ENCODE measurements around the gene LITAFD. TPM values are rescaled to one million over a fixed set of nuclear protein-coding genes. Genes with fewer than 3 reads are reported as not detected.

LITAFD gene
- polyA plus RNA-seq, 1 experiment, result not detected

DNA sequence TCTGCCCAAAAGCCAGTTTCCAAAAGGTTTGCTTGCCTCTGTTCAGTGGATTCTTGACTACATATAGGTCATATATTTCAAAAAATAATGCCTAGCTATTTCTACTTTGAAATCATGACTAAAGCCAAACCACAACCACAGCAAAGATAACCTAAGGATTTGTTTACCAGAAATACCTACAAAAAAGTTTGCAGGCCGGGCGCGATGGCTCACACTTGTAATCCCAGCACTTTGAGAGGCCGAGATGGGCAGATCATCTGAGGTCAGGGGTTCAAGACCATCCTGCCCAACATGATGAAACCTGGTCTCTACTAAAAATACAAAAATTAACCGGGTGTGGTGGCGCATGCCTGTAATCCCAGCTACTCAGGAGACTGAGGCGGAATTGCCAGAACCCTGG, 28.5 kb upstream of the LITAFD start:
- TF ChIP-seq, protein P1, sequence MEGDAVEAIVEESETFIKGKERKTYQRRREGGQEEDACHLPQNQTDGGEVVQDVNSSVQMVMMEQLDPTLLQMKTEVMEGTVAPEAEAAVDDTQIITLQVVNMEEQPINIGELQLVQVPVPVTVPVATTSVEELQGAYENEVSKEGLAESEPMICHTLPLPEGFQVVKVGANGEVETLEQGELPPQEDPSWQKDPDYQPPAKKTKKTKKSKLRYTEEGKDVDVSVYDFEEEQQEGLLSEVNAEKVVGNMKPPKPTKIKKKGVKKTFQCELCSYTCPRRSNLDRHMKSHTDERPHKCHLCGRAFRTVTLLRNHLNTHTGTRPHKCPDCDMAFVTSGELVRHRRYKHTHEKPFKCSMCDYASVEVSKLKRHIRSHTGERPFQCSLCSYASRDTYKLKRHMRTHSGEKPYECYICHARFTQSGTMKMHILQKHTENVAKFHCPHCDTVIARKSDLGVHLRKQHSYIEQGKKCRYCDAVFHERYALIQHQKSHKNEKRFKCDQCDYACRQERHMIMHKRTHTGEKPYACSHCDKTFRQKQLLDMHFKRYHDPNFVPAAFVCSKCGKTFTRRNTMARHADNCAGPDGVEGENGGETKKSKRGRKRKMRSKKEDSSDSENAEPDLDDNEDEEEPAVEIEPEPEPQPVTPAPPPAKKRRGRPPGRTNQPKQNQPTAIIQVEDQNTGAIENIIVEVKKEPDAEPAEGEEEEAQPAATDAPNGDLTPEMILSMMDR (IDR thresholded peaks at IDR 0.05; ENCODE audit: insufficient read depth, low read depth, low read length), result no peak
- no peak for DNase-seq (ENCODE audit: low read depth)
- POLR2A ChIA-PET, result no interaction called here
- Histone ChIP-seq H3K36me3 (ENCODE audit: control insufficient read depth, insufficient read depth, low read length) (peaks cover 36% of the 10 kb centered on the region), H3K27me3 (ENCODE audit: control insufficient read depth, insufficient read depth, low read length) (no peaks in the 10 kb centered on the region), H3K4me3 (ENCODE audit: low read depth, low read length) (no peak overlapping the region)
- CTCF ChIA-PET, result interaction anchor here (1.0 to 5.1 kb wide), 2 partner anchors 13 to 27 kb away, joined by 3 to 20 read pairs; partner anchors contain the start of gene LITAFD

DNA sequence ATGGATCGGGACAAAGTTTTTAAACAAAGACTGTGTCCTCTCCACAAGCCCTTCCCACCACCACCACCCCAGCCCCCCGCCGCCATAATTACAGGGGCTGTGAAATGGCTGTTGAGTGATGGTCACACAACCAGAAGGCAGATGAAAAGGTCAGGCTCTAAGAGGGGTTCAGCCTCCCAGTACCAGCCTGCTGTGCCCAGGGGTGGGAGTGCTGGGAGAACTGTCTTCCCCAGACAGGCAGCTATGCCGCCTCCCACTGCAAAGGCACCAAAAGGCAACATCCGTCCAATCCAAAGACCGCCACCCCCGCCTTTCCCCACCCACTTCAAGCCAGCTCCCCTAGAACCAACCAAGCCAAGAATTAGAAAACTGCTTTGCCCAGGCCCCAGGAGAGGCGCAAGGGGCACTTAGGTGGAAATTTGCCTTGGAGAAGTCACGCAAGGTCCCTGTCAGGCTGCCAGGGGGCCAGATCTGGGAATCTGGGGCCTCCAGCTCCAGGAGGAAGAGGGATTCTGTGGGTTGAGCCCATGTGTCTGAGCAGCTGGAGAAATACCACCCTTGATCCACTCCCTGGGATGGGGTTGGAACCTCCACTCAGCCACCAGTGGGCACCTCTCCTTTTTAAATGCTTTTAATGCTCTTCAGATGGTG, 27.7 kb upstream of the LITAFD start:
- ChIA-PET POLR2A (no interaction called here), CTCF (interaction anchor here (5.1 kb wide), 1 partner anchor 26 kb away, joined by 20 read pairs; the partner anchor contains the start of gene LITAFD)
- Histone ChIP-seq H3K36me3 (ENCODE audit: control insufficient read depth, insufficient read depth, low read length) (peaks cover 41% of the 10 kb centered on the region), H3K27me3 (ENCODE audit: control insufficient read depth, insufficient read depth, low read length) (no peaks in the 10 kb centered on the region), H3K4me3 (ENCODE audit: low read depth, low read length) (no peak overlapping the region)
- no peak for DNase-seq (ENCODE audit: low read depth)
- TF ChIP-seq, protein P1 (IDR thresholded peaks at IDR 0.05; ENCODE audit: insufficient read depth, low read depth, low read length), result no peak

DNA sequence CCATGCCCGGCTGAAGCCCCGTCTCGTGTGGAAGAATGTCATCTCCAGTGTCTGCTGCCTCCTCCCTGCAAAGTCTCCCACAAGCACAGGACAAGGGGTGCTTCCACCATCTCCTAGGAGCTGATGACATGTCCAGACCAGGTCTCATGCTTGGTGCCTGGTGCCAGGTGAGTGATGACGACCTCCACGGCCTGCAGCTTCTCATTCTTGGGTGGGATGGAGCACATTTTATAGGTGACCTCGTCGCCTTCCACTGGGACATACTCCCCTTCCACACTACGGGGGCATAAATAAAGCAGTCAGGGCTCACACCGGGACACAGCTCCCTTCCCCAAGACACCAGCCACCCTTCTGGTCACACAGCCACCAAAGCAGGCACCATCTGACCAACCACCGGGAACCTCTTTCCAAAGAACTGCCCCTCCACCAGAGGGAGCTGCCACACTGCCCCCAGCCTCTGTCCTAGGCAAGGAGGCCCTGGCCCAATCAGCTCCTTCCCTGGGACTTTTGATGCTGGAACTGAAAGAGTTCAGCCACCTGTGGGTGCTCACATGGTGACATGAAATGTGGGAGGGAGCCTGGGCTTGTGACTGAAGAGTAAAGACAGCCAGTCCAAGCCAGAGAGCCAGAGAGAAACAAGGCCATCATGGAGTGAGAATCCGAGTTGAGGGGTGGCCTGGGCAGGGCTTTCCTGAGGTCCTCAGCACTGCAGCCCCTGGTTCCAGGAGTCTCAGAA, 26.9 kb upstream of the LITAFD start:
- no peak overlapping the region for H3K4me3 ChIP-seq (ENCODE audit: low read depth, low read length)
- TF ChIP-seq, protein P1 (IDR thresholded peaks at IDR 0.05; ENCODE audit: insufficient read depth, low read depth, low read length), result peak; percentile 25
- no peak for DNase-seq (ENCODE audit: low read depth)
- H3K27me3 ChIP-seq (ENCODE audit: control insufficient read depth, insufficient read depth, low read length), result no peaks in the 10 kb centered on the region
- H3K36me3 ChIP-seq (ENCODE audit: control insufficient read depth, insufficient read depth, low read length), result peaks cover 38% of the 10 kb centered on the region
- POLR2A ChIA-PET, result no interaction called here
- CTCF ChIA-PET, result interaction anchor here (1.5 kb wide), 1 partner anchor 25 kb away, joined by 4 read pairs; no protein-coding TSS in a partner anchor

DNA sequence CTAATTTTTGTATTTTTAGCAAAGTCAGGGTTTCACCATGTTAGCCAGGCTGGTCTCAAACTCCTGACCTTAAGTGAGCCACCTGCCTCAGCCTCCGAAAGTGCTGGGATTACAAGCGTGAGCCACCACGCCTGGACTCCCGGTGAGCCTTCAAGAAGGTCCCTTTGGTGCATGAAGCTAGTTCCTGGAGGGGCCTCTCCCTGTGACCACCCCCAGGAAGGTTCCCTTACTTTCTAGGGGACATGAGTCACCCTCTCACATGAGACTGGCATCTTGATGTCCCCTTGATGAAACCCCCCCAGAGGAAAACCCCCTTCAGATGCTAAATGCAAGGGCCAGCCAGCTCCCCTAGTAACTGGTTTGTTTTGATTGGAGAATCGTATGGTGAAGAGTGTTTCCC, 26.2 kb upstream of the LITAFD start:
- POLR2A ChIA-PET, result no interaction called here
- TF ChIP-seq, protein P1 (IDR thresholded peaks at IDR 0.05; ENCODE audit: insufficient read depth, low read depth, low read length), result no peak
- Histone ChIP-seq H3K36me3 (ENCODE audit: control insufficient read depth, insufficient read depth, low read length) (peaks cover 38% of the 10 kb centered on the region), H3K27me3 (ENCODE audit: control insufficient read depth, insufficient read depth, low read length) (no peaks in the 10 kb centered on the region), H3K4me3 (ENCODE audit: low read depth, low read length) (no peak overlapping the region)
- CTCF ChIA-PET, result interaction anchor here (1.5 kb wide), 1 partner anchor 24 kb away, joined by 4 read pairs; no protein-coding TSS in a partner anchor
- no peak for DNase-seq (ENCODE audit: low read depth)
